Smooth muscle cell (in vitro differentiated cells): ENCODE measurements around the gene INPP5K. TPM values are rescaled to one million over a fixed set of nuclear protein-coding genes. Genes with fewer than 3 reads are reported as not detected.

ENCODE experiments used
- DNase-seq: peaks from one replicate; lab custom pipeline; 2025; ENCODE audit not compliant: unreplicated experiment; lab: John Stamatoyannopoulos, UW
- H2AFZ ChIP-seq: fragments of 200-600 bp; sonication (generic); 2 replicates; pipeline ENCODE4 v1.6.0; 2016; ENCODE audit warnings: antibody characterized with exemption, low read depth, mild to moderate bottlenecking
- H3F3A ChIP-seq: fragments of 200-600 bp; sonication (generic); 2 replicates; pipeline ENCODE4 v1.6.0; 2017; ENCODE audit warnings: antibody characterized with exemption, low read depth
- H3K27ac ChIP-seq: fragments of 200-600 bp; sonication (generic); 2 replicates; pipeline ENCODE4 v1.5.1; 2016; ENCODE audit warnings: low read depth, mild to moderate bottlenecking
- H3K27me3 ChIP-seq: fragments of 200-600 bp; sonication (generic); 2 replicates; pipeline ENCODE4 v1.6.1; 2016; ENCODE audit warnings: low read depth, mild to moderate bottlenecking
- H3K36me3 ChIP-seq: fragments of 200-600 bp; sonication (generic); 2 replicates; pipeline ENCODE4 v1.5.1; 2016; ENCODE audit warnings: low read depth
- H3K4me1 ChIP-seq: fragments of 200-600 bp; sonication (generic); 2 replicates; pipeline ENCODE4 v1.5.1; 2016; ENCODE audit warnings: low read depth
- H3K4me2 ChIP-seq: fragments of 200-600 bp; sonication (generic); 2 replicates; pipeline ENCODE4 v1.6.0; 2016; ENCODE audit warnings: mild to moderate bottlenecking
- H3K4me3 ChIP-seq: fragments of 200-600 bp; sonication (generic); 2 replicates; pipeline ENCODE4 v1.5.1; 2016; ENCODE audit warnings: mild to moderate bottlenecking
- H3K79me2 ChIP-seq: fragments of 200-600 bp; sonication (generic); 2 replicates; pipeline ENCODE4 v1.6.0; 2016; ENCODE audit warnings: low read depth, mild to moderate bottlenecking
- H3K9ac ChIP-seq: fragments of 200-600 bp; sonication (generic); 2 replicates; pipeline ENCODE4 v1.6.0; 2016; ENCODE audit warnings: low read depth
- H3K9me3 ChIP-seq: fragments of 200-600 bp; sonication (generic); replicated peaks from 2 replicates; pipeline ENCODE4 v1.5.1; 2016; ENCODE audit warnings: low read depth
- H4K20me1 ChIP-seq: fragments of 200-600 bp; sonication (generic); 2 replicates; pipeline ENCODE4 v1.6.0; 2016; ENCODE audit warnings: low read depth
- WGBS: methylation state at CpG from one replicate; pipeline ENCODE4 v1.1.7; 2016; ENCODE audit warnings: low lambda C conversion rate; 5-methylcytosine and 5-hydroxymethylcytosine counted together
- polyA plus RNA-seq: library from polyadenylated mRNA; unstranded; fragments of >200 nt; fragmentation: Nextera tagmentation; extraction: Ambion mirVana; gene quantifications from 2 replicates; pipeline ENCODE4 v1.2.1, GENCODE V29; 2016
- total RNA-seq: library from RNA; depleted of rRNA; stranded (reverse); fragments of >200 nt; gene quantifications from 2 replicates; pipeline ENCODE4 v1.2.3, GENCODE V29; 2014
- TF ChIP-seq, protein P1 (sequence below): fragments of 200-600 bp; sonication (generic); IDR thresholded peaks from 2 replicates; pipeline ENCODE4 v1.5.1; 2017; ENCODE audit warnings: borderline replicate concordance, mild to moderate bottlenecking, antibody characterized with exemption; ENCODE audit not compliant: insufficient read depth, poor library complexity, severe bottlenecking

The INPP5K gene
- total and polyA plus RNA-seq, 2 experiments from 2014 or later: 9.6 to 12.6 TPM

DNA sequence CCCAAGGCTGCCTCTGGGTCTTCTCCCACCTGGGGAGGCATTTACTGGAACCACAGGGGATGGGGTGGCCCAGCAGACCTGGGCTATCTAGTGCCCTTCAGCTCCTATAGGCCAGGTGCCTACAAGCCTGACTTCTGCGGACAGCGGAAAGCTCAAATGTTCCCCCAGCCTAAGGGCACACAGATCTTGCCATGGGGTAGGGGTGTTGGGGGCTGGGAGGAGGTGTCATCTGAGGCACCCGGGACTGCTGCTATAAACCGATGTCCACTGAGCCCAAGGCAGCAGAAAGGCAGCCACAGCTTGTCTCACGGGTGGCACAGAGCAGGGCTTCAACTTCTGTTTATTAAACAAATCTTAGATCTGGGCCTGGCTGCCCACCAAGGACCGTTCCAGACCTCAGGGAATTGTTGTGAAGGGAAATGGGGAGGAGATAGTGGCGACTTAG, 27.6 kb downstream of the INPP5K start:
- Histone ChIP-seq H3K4me2 (peak overlapping the region; percentile 85), H3K36me3 (no peaks in the 10 kb centered on the region), H3K27ac (peak overlapping the region; percentile 87), H2AFZ (no peak overlapping the region), H3K9ac (peak overlapping the region; percentile 65), H3F3A (peaks cover 20% of the 10 kb centered on the region), H3K4me1 (peaks cover 16% of the 10 kb centered on the region), H3K4me3 (peak overlapping the region; percentile 83), H3K79me2 (peaks cover 22% of the 10 kb centered on the region), H3K27me3 (no peaks in the 10 kb centered on the region), H4K20me1 (no peaks in the 10 kb centered on the region), H3K9me3 (no peaks in the 10 kb centered on the region)
- TF ChIP-seq, protein P1, sequence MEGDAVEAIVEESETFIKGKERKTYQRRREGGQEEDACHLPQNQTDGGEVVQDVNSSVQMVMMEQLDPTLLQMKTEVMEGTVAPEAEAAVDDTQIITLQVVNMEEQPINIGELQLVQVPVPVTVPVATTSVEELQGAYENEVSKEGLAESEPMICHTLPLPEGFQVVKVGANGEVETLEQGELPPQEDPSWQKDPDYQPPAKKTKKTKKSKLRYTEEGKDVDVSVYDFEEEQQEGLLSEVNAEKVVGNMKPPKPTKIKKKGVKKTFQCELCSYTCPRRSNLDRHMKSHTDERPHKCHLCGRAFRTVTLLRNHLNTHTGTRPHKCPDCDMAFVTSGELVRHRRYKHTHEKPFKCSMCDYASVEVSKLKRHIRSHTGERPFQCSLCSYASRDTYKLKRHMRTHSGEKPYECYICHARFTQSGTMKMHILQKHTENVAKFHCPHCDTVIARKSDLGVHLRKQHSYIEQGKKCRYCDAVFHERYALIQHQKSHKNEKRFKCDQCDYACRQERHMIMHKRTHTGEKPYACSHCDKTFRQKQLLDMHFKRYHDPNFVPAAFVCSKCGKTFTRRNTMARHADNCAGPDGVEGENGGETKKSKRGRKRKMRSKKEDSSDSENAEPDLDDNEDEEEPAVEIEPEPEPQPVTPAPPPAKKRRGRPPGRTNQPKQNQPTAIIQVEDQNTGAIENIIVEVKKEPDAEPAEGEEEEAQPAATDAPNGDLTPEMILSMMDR: no peak
- WGBS: 69% methylated on average over 7 of the region's 7 CpGs
- DNase-seq: no peak

DNA sequence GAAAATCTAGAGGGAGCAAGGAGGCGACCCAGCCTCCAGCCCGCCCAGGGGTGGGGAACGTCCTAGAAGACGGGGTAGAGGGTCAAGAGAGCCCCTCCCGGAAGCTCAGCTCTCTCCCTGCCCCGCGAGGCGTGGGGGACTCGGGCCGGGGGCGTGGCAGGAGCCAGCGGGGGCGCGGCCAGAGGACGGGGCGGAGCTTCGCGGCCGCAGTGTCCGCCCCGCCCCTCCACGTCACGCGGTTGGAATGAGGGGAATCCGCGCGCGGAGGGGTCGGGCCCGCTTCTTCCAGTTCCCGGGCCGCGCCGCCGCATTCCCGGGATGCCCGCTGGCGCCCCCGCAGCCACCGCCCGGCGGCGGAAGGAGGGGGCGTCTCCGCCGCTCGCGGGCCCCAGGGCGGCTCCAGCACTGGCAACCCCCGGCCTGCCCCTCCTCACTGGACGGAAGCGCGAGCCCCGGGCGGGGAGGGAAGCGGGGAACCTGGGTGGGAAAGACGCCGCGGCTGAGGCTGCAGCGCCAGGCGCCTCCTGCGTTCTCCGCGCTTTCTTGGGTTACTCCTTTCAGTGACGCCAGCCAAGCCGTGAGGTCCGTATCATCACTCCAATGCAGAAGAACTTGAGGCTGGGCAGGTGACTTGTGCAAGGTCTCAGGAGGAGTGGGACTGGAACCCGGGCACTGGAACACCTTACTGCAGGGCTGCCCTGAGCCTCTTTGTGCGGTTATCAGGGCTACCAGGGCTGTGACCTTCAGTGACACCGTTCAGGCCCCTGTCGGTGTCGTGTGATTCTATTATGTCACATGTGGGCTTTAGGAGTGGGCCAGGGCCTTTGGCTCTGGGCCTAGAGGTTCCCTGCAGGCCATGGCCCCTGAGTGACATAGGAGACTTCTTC, 28.2 kb downstream of the INPP5K start:
- Histone ChIP-seq H3K9ac (peak overlapping the region; percentile 65), H3K27me3 (no peaks in the 10 kb centered on the region), H3K4me1 (peaks cover 16% of the 10 kb centered on the region), H3K4me3 (peak overlapping the region; percentile 83), H3K27ac (peak overlapping the region; percentile 87), H3K79me2 (peaks cover 22% of the 10 kb centered on the region), H3F3A (peaks cover 20% of the 10 kb centered on the region), H3K4me2 (peak overlapping the region; percentile 85), H2AFZ (no peak overlapping the region), H4K20me1 (no peaks in the 10 kb centered on the region), H3K36me3 (no peaks in the 10 kb centered on the region), H3K9me3 (no peaks in the 10 kb centered on the region)
- peak; percentile 81 for DNase-seq
- TF ChIP-seq, protein P1: no peak
- WGBS: 3% methylated on average over 59 of the region's 72 CpGs

DNA sequence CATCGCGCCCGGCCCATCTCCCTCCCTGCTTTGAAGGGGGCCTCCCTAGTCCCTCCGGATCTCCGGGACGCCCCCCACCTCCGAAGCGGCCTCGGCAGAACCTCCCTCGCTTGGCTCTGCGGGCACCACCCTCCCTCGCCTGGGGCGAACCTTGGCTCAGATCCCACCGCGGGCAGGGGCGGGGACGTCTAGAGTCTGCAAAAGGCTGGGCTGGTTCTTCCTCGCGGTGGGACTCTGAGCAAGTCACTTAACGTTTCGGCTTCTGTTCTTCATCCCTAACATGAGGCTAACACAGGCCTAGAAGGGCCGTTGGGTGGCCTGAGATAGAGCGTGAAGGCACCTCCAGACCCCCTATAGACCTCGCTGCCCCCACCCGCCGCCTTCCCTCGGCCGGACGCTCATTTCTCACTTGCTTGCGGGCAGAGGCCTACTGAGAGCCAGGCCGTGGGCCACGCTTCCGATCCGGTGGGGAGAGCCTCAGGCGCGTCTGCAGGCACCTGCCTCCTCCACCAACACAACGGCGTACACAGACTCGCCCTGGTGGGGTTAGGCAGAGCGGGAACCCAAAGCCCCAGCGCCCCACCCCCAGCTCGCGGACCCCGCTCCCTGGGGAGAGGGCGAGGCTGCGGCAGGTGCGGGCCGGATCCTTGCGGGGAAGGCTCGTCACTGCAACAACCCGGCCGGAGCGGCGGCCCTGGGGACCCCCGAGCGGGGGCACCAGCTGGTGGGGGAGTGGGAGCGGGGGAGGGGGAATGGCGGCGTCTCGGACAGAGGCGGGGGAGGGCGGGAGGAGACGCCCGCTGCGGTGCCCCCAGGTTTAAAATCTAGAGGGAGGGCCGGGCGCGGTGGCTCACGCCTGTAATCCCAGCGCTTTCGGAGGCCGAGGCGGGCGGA, 29.4 kb downstream of the INPP5K start:
- DNase-seq: peak; percentile 58
- Histone ChIP-seq H4K20me1 (peaks cover 1% of the 10 kb centered on the region), H2AFZ (no peak overlapping the region), H3K4me1 (peaks cover 16% of the 10 kb centered on the region), H3K27ac (peak overlapping the region; percentile 87), H3K9ac (peak overlapping the region; percentile 13), H3F3A (peaks cover 20% of the 10 kb centered on the region), H3K4me3 (peak overlapping the region; percentile 83), H3K79me2 (peaks cover 22% of the 10 kb centered on the region), H3K27me3 (no peaks in the 10 kb centered on the region), H3K9me3 (no peaks in the 10 kb centered on the region), H3K36me3 (no peaks in the 10 kb centered on the region), H3K4me2 (peak overlapping the region; percentile 85)
- 19% methylated on average over 52 of the region's 74 CpGs for WGBS
- TF ChIP-seq, protein P1: no peak
